Transverse colon (tissue), 4 donors: ENCODE data around the gene NTMT1.

Experiments
- CTCF ChIP-seq, 5 experiments: fragments of 200-600 bp in 3 of 5; fragments of 450-650 bp in 2 of 5; sonication (generic) in 3 of 5; IDR thresholded peaks; 1 replicate in 2 of 5; 2 replicates in 3 of 5; pipeline ENCODE4 v1.5.1; 2016 to 2017; ENCODE audit warnings: antibody characterized with exemption in 5 of 5, inconsistent platforms in 3 of 5, mild to moderate bottlenecking in 2 of 5, moderate library complexity in 1 of 5
- POLR2A ChIP-seq: fragments of 450-650 bp; IDR thresholded peaks from one replicate; pipeline ENCODE4 v1.6.1; 2016; ENCODE audit warnings: antibody characterized with exemption, mild to moderate bottlenecking, moderate library complexity
- POLR2AphosphoS5 ChIP-seq, 3 donors: sonication (generic); formaldehyde crosslinking; IDR thresholded peaks; one replicate each; pipeline ENCODE4 v1.6.1; 2016; ENCODE audit warnings: antibody characterized with exemption in 3 of 3

GRCh38 chr9:129671065-129671464, 45.1 kb downstream of the NTMT1 start:
- TF ChIP-seq CTCF (IDR thresholded peaks at IDR 0.05) = no peak
- no peak for TF ChIP-seq POLR2AphosphoS5 (IDR thresholded peaks at IDR 0.05)
- TF ChIP-seq POLR2A = no peak
